Subcutaneous adipose tissue (tissue), 4 donors: ENCODE results near the gene TMEM208. TPM values are rescaled to one million over a fixed set of nuclear protein-coding genes. Genes with fewer than 3 reads are reported as not detected.

Experiments
- CTCF ChIP-seq: fragments of 450-650 bp; IDR thresholded peaks from one replicate; pipeline ENCODE4 v1.5.1; 2016; ENCODE audit warnings: low read depth, mild to moderate bottlenecking, control low read depth, antibody characterized with exemption, moderate library complexity
- total RNA-seq, 4 donors: library from RNA; depleted of rRNA; stranded (reverse); fragments of >200 nt; gene quantifications; one replicate each; pipeline ENCODE4 v1.1.0, GENCODE V29; 2016

Gene TMEM208
- total RNA-seq, 4 donors from 2014 or later: 21.9 to 36.1 (median 33.3) TPM

DNA sequence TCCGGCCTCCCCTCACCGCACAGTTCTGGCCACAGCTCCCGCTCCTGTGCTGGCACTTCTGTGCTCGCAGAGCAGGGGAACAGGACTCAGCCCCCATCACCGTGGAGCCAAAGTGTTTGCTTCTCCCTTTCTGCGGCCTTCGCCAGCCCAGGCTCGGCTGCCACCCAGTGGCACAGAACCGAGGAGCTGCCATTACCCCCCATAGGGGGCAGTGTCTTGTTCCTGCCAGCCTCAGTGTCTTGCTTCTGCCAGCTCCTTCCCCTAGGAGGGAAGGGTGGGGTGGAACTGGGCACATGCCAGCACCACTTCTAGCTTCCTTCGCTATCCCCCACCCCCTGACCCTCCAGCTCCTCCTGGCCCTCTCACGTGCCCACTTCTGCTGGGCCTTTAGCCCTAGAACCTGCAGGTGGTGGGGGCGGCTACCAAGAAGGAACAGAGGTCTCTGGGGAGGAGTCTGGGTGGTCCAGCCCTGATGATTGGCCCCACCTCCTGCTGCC is 28.6 kb upstream of the TMEM208 start:
- no peak for TF ChIP-seq CTCF

GRCh38 chr16:67199011-67199807 is 27.7 kb upstream of the TMEM208 start, which contains the start of gene ELMO3:
TSS of gene ELMO3 (plus strand) at chr16:67199131. CDS start at chr16:67199327, 196 bp downstream.
- TF ChIP-seq CTCF: no peak

GRCh38 chr16:67199808-67200198 is 27.1 kb upstream of the TMEM208 start:
- no peak for TF ChIP-seq CTCF

DNA sequence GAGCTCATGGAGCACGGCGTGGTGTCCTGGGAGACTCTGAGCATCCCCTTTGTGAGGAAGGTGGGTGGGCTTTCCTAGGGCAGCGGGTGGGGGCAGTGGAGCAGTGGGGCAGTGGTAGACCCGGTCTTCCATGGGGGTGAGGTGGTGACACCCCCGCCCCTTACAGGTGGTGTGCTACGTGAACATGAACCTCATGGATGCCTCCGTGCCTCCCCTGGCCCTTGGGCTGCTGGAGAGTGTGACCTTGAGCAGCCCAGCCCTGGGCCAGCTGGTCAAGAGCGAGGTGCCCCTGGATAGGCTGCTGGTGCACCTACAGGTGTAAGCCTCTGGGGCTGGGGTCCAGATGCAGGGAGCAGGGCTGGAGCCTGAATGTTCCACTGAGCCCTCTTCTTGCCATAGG is 26.4 kb upstream of the TMEM208 start:
- TF ChIP-seq CTCF: no peak

GRCh38 chr16:67201411-67202345 is 25.3 kb upstream of the TMEM208 start:
- no peak for TF ChIP-seq CTCF

DNA sequence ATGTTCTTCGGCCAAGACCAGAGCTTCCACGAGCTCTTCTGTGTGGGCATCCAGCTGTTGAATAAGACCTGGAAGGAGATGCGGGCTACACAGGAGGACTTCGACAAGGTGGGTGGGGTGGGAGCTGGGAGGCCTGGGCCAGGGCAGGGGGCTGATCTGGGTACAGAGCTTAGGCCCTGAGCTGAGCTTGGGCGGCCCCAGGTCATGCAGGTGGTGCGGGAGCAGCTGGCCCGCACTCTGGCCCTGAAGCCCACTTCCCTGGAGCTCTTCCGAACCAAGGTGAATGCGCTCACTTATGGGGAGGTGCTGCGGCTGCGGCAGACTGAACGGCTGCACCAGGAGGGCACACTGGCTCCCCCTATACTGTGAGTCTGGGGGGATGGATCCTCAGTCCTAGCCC is 24.5 kb upstream of the TMEM208 start:
- TF ChIP-seq CTCF: no peak

GRCh38 chr16:67202956-67203493 is 23.9 kb upstream of the TMEM208 start:
- TF ChIP-seq CTCF: no peak
